GM10266 (cell line): ENCODE measurements around the gene LIPA.

Source experiments
- DNase-seq: peaks from one replicate; pipeline ENCODE4 v3.0.0; 2012; ENCODE audit errors: extremely low spot score
- CTCF ChIP-seq: IDR thresholded peaks from 2 replicates; pipeline ENCODE4 v1.5.1; 2012; ENCODE audit warnings: mild to moderate bottlenecking, low read depth; ENCODE audit not compliant: control insufficient read depth, insufficient read depth; ENCODE audit errors: missing control alignments

The LIPA gene

GRCh38 chr10:89216056-89216455 lies 35.5 kb downstream of the LIPA start:
- no peak for DNase-seq
- no peak for TF ChIP-seq CTCF

- TF ChIP-seq CTCF, result no peak
- DNase-seq, result no peak
Observed at GRCh38 chr10:89215511-89215910, 36.1 kb downstream of the LIPA start.

- TF ChIP-seq CTCF, result no peak
- DNase-seq, result no peak
Observed at GRCh38 chr10:89214566-89215165, 36.9 kb downstream of the LIPA start.

GRCh38 chr10:89213191-89213808 lies 38.3 kb downstream of the LIPA start:
- TF ChIP-seq CTCF, result peak; percentile 54
- DNase-seq, result peak; percentile 56

- DNase-seq, result no peak
- no peak for TF ChIP-seq CTCF
Observed at GRCh38 chr10:89210794-89211425, 40.7 kb downstream of the LIPA start.

- no peak for TF ChIP-seq CTCF
- DNase-seq, result no peak
Observed at GRCh38 chr10:89209718-89210117, 41.9 kb downstream of the LIPA start.
